ENCODE measurements around the gene RMDN2.

GRCh38 chr2:37890893-37891495 lies 34.1 kb upstream of the RMDN2 start:
- TF ChIP-seq POLR2A (IDR thresholded peaks at IDR 0.05) (no peak), CTCF (IDR thresholded peaks at IDR 0.05) (peak in 4 of 7 experiments; percentile 40 to 77 (median 66)), POLR2AphosphoS5 (IDR thresholded peaks at IDR 0.05) (no peak)
